OCI-LY7 (cell line): ENCODE data around the gene NAV2.

ENCODE experiments used
- EZH2phosphoT487 ChIP-seq: fragments of 200-600 bp; sonication (generic); IDR thresholded peaks from 2 replicates; pipeline ENCODE4 v1.6.1; 2018; ENCODE audit warnings: low read depth, borderline replicate concordance, mild to moderate bottlenecking, mixed run types, antibody characterized with exemption, low read length, moderate library complexity, mixed read lengths
- TF ChIP-seq, protein P1 (sequence below): fragments of 200-600 bp; sonication (generic); conservative IDR thresholded peaks from 2 replicates; pipeline ENCODE4 v1.5.1; 2014; ENCODE audit warnings: mild to moderate bottlenecking, antibody characterized with exemption, low read length, moderate library complexity, mixed read lengths

- TF ChIP-seq, protein P1, sequence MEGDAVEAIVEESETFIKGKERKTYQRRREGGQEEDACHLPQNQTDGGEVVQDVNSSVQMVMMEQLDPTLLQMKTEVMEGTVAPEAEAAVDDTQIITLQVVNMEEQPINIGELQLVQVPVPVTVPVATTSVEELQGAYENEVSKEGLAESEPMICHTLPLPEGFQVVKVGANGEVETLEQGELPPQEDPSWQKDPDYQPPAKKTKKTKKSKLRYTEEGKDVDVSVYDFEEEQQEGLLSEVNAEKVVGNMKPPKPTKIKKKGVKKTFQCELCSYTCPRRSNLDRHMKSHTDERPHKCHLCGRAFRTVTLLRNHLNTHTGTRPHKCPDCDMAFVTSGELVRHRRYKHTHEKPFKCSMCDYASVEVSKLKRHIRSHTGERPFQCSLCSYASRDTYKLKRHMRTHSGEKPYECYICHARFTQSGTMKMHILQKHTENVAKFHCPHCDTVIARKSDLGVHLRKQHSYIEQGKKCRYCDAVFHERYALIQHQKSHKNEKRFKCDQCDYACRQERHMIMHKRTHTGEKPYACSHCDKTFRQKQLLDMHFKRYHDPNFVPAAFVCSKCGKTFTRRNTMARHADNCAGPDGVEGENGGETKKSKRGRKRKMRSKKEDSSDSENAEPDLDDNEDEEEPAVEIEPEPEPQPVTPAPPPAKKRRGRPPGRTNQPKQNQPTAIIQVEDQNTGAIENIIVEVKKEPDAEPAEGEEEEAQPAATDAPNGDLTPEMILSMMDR = no peak
- TF ChIP-seq EZH2phosphoT487 = no peak
These were observed 276.6 kb downstream of the NAV2 start for GRCh38 chr11:19989191-19989590.
